ENCODE results near the gene SLC35F3.
"Not testable (repeated sequence)": the region's sequence is repeated elsewhere in the genome, so short reads cannot be mapped to it uniquely, and the experiment has no call there.

Gene SLC35F3

GRCh38 chr1:234206651-234207284 is 302.3 kb downstream of the SLC35F3 start:
- DNase-seq = no peak

- DNase-seq = no peak
Measured at GRCh38 chr1:234208351-234208750, 303.9 kb downstream of the SLC35F3 start.

- no peak for DNase-seq
Measured at GRCh38 chr1:234208791-234209190, 304.3 kb downstream of the SLC35F3 start.

- not testable (repeated sequence) for DNase-seq
Measured at GRCh38 chr1:234210429-234210828, 306.0 kb downstream of the SLC35F3 start.

- DNase-seq = not testable (repeated sequence)
Measured at GRCh38 chr1:234211855-234212254, 307.4 kb downstream of the SLC35F3 start.

GRCh38 chr1:234212764-234213657 is 308.5 kb downstream of the SLC35F3 start:
- DNase-seq = peak; percentile 79

- peak; percentile 80 for DNase-seq
Measured at GRCh38 chr1:234213658-234214128, 309.2 kb downstream of the SLC35F3 start.

- peak; percentile 70 for DNase-seq
Measured at GRCh38 chr1:234214129-234214910, 309.8 kb downstream of the SLC35F3 start.

GRCh38 chr1:234214911-234215892 is 310.7 kb downstream of the SLC35F3 start:
- DNase-seq = no peak

- DNase-seq = no peak
Measured at GRCh38 chr1:234216116-234216703, 311.7 kb downstream of the SLC35F3 start.

GRCh38 chr1:234217316-234217840 is 312.9 kb downstream of the SLC35F3 start:
- DNase-seq = no peak

GRCh38 chr1:234218078-234218477 is 313.6 kb downstream of the SLC35F3 start:
- DNase-seq = no peak

GRCh38 chr1:234219711-234220110 is 315.2 kb downstream of the SLC35F3 start:
- DNase-seq = no peak

- DNase-seq = no peak
Measured at GRCh38 chr1:234221601-234222000, 317.1 kb downstream of the SLC35F3 start.

GRCh38 chr1:234222561-234223280 is 318.2 kb downstream of the SLC35F3 start:
- no peak for DNase-seq

GRCh38 chr1:234226113-234226818 is 321.8 kb downstream of the SLC35F3 start:
- DNase-seq = no peak

- DNase-seq = no peak
Measured at GRCh38 chr1:234226819-234227165, 322.3 kb downstream of the SLC35F3 start.

GRCh38 chr1:234229581-234230387 is 325.3 kb downstream of the SLC35F3 start:
- no peak for DNase-seq

- no peak for DNase-seq
Measured at GRCh38 chr1:234230414-234230862, 326.0 kb downstream of the SLC35F3 start.

Data from inflammatory macrophage treated with lipopolysaccharide for 4 hours (primary cell).